Vagina (tissue), 2 donors: ENCODE measurements around the gene RAD23B. TPM values are rescaled to one million over a fixed set of nuclear protein-coding genes. Genes with fewer than 3 reads are reported as not detected.

Experiments
- DNase-seq, 2 donors: peaks; one replicate each; pipeline ENCODE4 v3.0.0-alpha.2; 2017; ENCODE audit errors: extremely low spot score in 2 of 2
- H3K27ac ChIP-seq: fragments of 200-600 bp; sonication (generic); one replicate; pipeline ENCODE4 v1.5.1; 2019
- H3K27me3 ChIP-seq: fragments of 200-600 bp; sonication (generic); one replicate; pipeline ENCODE4 v1.5.1; 2019
- H3K36me3 ChIP-seq, 2 donors: fragments of 200-600 bp; sonication (generic); one replicate each; pipeline ENCODE4 v1.5.1; 2017 to 2019
- H3K4me1 ChIP-seq: fragments of 200-600 bp; sonication (generic); one replicate; pipeline ENCODE4 v1.5.1; 2019
- H3K4me3 ChIP-seq, 2 donors: fragments of 200-600 bp; sonication (generic); 1 replicate in 1 of 2; 2 replicates in 1 of 2; pipeline ENCODE4 v1.5.1; 2016 to 2019
- H3K9me3 ChIP-seq: fragments of 200-600 bp; sonication (generic); one replicate; pipeline ENCODE4 v1.5.1; 2019
- CTCF ChIP-seq, 3 experiments: fragments of 450-650 bp in 2 of 3; fragments of 200-600 bp in 1 of 3; sonication (generic) in 1 of 3; IDR thresholded peaks; one replicate each; pipeline ENCODE4 v1.5.1; 2017 to 2019; ENCODE audit warnings: antibody characterized with exemption in 3 of 3, mild to moderate bottlenecking in 2 of 3, moderate library complexity in 2 of 3
- POLR2A ChIP-seq, 2 donors: fragments of 450-650 bp; IDR thresholded peaks; one replicate each; pipeline ENCODE4 v1.6.1; 2017; ENCODE audit warnings: antibody characterized with exemption in 2 of 2, mild to moderate bottlenecking in 2 of 2, moderate library complexity in 2 of 2
- POLR2AphosphoS5 ChIP-seq, 2 donors: sonication (generic); formaldehyde crosslinking; IDR thresholded peaks; one replicate each; pipeline ENCODE4 v1.9.0; 2017; ENCODE audit warnings: antibody characterized with exemption in 2 of 2, mild to moderate bottlenecking in 2 of 2, low read depth in 1 of 2; ENCODE audit not compliant: insufficient read depth in 1 of 2
- intact Hi-C: fragments of 100-400 bp; cut with DNase I; formaldehyde crosslinking; loops from one replicate; pipeline ENCODE4 v1.15.1; 2023
- total RNA-seq: library from RNA; depleted of rRNA; stranded (reverse); fragments of >200 nt; gene quantifications from one replicate; pipeline ENCODE4 v1.2.3, GENCODE V29; 2016

The RAD23B gene
- total RNA-seq, 1 donor from 2014 or later: 61.1 TPM

GRCh38 chr9:107299437-107299836 is 16.4 kb downstream of the RAD23B start:
- Histone ChIP-seq H3K4me3 (no peak overlapping the region), H3K4me1 (peaks cover 16% of the 10 kb centered on the region), H3K27me3 (no peaks in the 10 kb centered on the region), H3K9me3 (no peaks in the 10 kb centered on the region), H3K27ac (no peak overlapping the region), H3K36me3 (no peaks in the 10 kb centered on the region)
- intact Hi-C loops: no loop called here
- no peak for TF ChIP-seq POLR2AphosphoS5 (IDR thresholded peaks at IDR 0.05; ENCODE audit: insufficient read depth in 1 of 2, low read depth in 1 of 2)
- no peak for TF ChIP-seq POLR2A (IDR thresholded peaks at IDR 0.05)
- peak in 1 of 3 experiments; percentile 5 for TF ChIP-seq CTCF (IDR thresholded peaks at IDR 0.05)
- no peak for DNase-seq

DNA sequence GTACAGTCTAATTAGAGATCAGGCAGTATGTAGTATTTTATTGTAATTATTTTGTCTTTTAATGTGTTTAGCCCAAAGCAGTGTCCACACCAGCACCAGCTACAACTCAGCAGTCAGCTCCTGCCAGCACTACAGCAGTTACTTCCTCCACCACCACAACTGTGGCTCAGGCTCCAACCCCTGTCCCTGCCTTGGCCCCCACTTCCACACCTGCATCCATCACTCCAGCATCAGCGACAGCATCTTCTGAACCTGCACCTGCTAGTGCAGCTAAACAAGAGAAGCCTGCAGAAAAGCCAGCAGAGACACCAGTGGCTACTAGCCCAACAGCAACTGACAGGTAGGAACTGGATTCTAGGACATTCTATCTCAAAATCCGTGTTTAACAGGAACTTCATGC is 23.2 kb downstream of the RAD23B start:
- Histone ChIP-seq H3K4me3 (no peak overlapping the region), H3K27me3 (no peaks in the 10 kb centered on the region), H3K36me3 (peaks cover 0 to 35% of the 10 kb centered on the region in 2 donors), H3K27ac (no peak overlapping the region), H3K4me1 (no peaks in the 10 kb centered on the region), H3K9me3 (no peaks in the 10 kb centered on the region)
- TF ChIP-seq POLR2AphosphoS5 (IDR thresholded peaks at IDR 0.05; ENCODE audit: insufficient read depth in 1 of 2, low read depth in 1 of 2) (no peak), CTCF (IDR thresholded peaks at IDR 0.05) (no peak), POLR2A (IDR thresholded peaks at IDR 0.05) (no peak)
- intact Hi-C loops: no loop called here
- DNase-seq: no peak

DNA sequence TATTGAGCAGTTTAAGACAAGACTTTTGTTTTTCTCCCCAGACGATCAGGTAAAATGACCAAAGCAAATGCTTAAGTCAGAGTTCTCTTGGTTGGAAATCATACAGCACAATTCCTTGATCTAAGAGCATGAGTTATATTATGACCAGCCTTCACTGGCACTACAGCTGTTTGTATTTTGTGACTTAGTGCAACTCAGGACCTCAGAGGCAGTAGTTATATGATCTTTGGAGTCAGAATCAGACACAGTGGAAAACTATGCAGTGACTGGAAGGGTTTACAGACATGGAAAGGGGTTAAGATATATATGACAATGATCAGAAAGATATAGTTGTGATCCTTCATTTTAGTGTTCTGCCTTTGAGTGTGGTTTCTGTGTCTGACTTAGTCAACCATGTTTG is 24.3 kb downstream of the RAD23B start:
- Histone ChIP-seq H3K27me3 (no peaks in the 10 kb centered on the region), H3K27ac (no peak overlapping the region), H3K9me3 (no peaks in the 10 kb centered on the region), H3K4me3 (no peak overlapping the region), H3K36me3 (peaks cover 0 to 41% of the 10 kb centered on the region in 2 donors), H3K4me1 (no peaks in the 10 kb centered on the region)
- intact Hi-C loops: no loop called here
- DNase-seq: no peak
- TF ChIP-seq CTCF (IDR thresholded peaks at IDR 0.05) (no peak), POLR2AphosphoS5 (IDR thresholded peaks at IDR 0.05; ENCODE audit: insufficient read depth in 1 of 2, low read depth in 1 of 2) (no peak), POLR2A (IDR thresholded peaks at IDR 0.05) (no peak)

- Histone ChIP-seq H3K9me3 (no peaks in the 10 kb centered on the region), H3K27me3 (no peaks in the 10 kb centered on the region), H3K36me3 (peaks cover 0 to 45% of the 10 kb centered on the region in 2 donors), H3K27ac (no peak overlapping the region), H3K4me3 (no peak overlapping the region), H3K4me1 (no peaks in the 10 kb centered on the region)
- intact Hi-C loops: no loop called here
- no peak for DNase-seq
- TF ChIP-seq CTCF (IDR thresholded peaks at IDR 0.05) (no peak), POLR2AphosphoS5 (IDR thresholded peaks at IDR 0.05; ENCODE audit: insufficient read depth in 1 of 2, low read depth in 1 of 2) (no peak), POLR2A (IDR thresholded peaks at IDR 0.05) (no peak)
Measured at GRCh38 chr9:107308461-107308860, 25.4 kb downstream of the RAD23B start.

- TF ChIP-seq POLR2AphosphoS5 (IDR thresholded peaks at IDR 0.05; ENCODE audit: insufficient read depth in 1 of 2, low read depth in 1 of 2) (no peak), POLR2A (IDR thresholded peaks at IDR 0.05) (no peak), CTCF (IDR thresholded peaks at IDR 0.05) (no peak)
- H3K4me3 ChIP-seq: no peak overlapping the region
- peaks cover 0 to 45% of the 10 kb centered on the region in 2 donors for H3K36me3 ChIP-seq
- DNase-seq: no peak
- H3K4me1 ChIP-seq: no peaks in the 10 kb centered on the region
- no peaks in the 10 kb centered on the region for H3K27me3 ChIP-seq
- no peak overlapping the region for H3K27ac ChIP-seq
- H3K9me3 ChIP-seq: no peaks in the 10 kb centered on the region
- intact Hi-C loops: no loop called here
Measured at GRCh38 chr9:107309271-107309670, 26.2 kb downstream of the RAD23B start.
